Activated CD8-positive, alpha-beta memory T cell treated with anti-CD3 and anti-CD28 coated beads, Interleukin-2, amount 10 ng/mL, durations not matched to agents 7 days and 5 days (primary cell): ENCODE measurements around the gene HEPHL1. TPM values are rescaled to one million over a fixed set of nuclear protein-coding genes. Genes with fewer than 3 reads are reported as not detected.

Source experiments
- ATAC-seq: fragments of 150-1000 bp; cut with Tn5 transposase; one replicate; pipeline ENCODE4 v1.10.0; 2021; ENCODE audit warnings: moderate library complexity
- CTCF ChIA-PET: fragments of 350-600 bp; sonication (Branson Sonifier 250); formaldehyde crosslinking; loops from one replicate; lab custom pipeline; 2021; ENCODE audit warnings: antibody characterized with exemption; lab: Charles Lee
- DNase-seq: peaks from one replicate; pipeline ENCODE4 v3.0.0-alpha.2; 2020
- H3K27ac Mint-ChIP-seq: one replicate; pipeline ENCODE4 v1.8.0; 2021; ENCODE audit warnings: mild to moderate bottlenecking, mixed read lengths
- H3K27me3 Mint-ChIP-seq: one replicate; pipeline ENCODE4 v1.8.0; 2021; ENCODE audit warnings: mixed read lengths
- H3K36me3 Mint-ChIP-seq: one replicate; pipeline ENCODE4 v1.8.0; 2021; ENCODE audit warnings: mild to moderate bottlenecking, mixed read lengths
- H3K4me1 Mint-ChIP-seq: one replicate; pipeline ENCODE4 v1.8.0; 2021; ENCODE audit warnings: mixed read lengths
- H3K4me3 Mint-ChIP-seq: one replicate; pipeline ENCODE4 v1.8.0; 2021; ENCODE audit warnings: mild to moderate bottlenecking, moderate library complexity, mixed read lengths
- H3K9me3 Mint-ChIP-seq: one replicate; pipeline ENCODE4 v1.8.0; 2022; ENCODE audit warnings: low read depth, mixed read lengths
- total RNA-seq, 2 experiments: library from RNA; stranded (reverse); gene quantifications; one replicate each; pipeline ENCODE4 v1.2.3, GENCODE V29; 2021

The HEPHL1 gene
- total RNA-seq, 2 experiments from 2014 or later = not detected

DNA sequence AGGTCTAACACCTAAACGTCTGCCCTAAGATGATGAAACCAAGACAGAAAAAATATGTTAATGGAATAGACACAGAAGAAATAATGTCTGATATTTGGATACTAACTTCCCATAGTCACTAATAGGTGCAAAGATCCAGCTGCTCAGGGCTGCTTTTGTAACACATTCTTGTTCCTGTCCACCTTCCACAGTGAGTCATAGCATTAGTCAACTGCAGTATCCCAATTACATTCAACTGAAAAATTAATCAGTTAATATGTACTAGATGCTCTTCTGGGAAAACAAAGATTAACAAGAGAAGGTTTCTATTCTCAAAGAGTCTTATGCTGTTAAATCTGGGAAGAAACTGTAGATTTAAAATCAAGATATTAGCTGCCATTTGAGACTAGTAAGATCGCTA, 47.6 kb downstream of the HEPHL1 start:
- H3K9me3 Mint-ChIP-seq = no peaks in the 10 kb centered on the region
- H3K36me3 Mint-ChIP-seq = no peaks in the 10 kb centered on the region
- DNase-seq (no peak), ATAC-seq (no peak)
- H3K4me1 Mint-ChIP-seq = no peaks in the 10 kb centered on the region
- CTCF ChIA-PET = no interaction called here
- no peak overlapping the region for H3K27ac Mint-ChIP-seq
- peaks cover 2% of the 10 kb centered on the region for H3K27me3 Mint-ChIP-seq
- H3K4me3 Mint-ChIP-seq = no peak overlapping the region

DNA sequence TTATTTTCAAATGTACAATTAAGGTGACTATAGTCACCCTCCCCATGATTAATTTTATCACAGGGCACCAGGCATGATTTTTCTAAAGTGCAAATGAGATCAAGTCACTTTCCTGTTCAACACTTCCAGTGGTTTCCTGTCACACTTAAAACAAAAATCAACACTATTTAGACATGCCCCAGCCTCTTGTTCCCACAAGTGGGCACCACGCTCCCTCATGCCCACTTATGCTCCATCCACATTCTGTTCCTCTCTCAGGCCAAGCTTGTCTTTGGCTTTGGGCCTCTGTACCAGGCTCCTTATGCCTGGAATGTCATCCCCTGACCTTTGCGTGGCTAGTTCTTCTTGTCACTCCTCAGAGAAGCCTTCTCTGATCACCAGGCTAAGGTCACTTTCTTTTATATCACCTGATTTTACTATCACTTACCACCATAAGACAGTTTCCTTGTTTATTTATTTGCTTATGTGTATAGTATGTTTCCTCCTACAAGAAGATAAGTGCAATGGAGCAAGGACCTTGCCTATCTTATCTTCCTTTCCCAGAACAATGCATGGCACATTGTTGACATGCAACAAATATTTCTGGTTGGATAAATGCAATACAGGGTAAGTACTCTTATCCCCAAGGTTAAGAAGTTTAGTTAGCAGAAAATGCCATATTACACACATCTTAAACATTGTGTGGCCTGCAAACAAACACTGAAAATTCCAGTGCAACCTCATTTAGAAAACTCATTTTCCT, 56.6 kb downstream of the HEPHL1 start:
- Mint-ChIP-seq H3K9me3 (no peaks in the 10 kb centered on the region), H3K4me1 (no peaks in the 10 kb centered on the region), H3K36me3 (no peaks in the 10 kb centered on the region), H3K27ac (no peak overlapping the region), H3K4me3 (no peak overlapping the region), H3K27me3 (peaks cover 21% of the 10 kb centered on the region)
- ATAC-seq (no peak), DNase-seq (no peak)
- CTCF ChIA-PET = no interaction called here

DNA sequence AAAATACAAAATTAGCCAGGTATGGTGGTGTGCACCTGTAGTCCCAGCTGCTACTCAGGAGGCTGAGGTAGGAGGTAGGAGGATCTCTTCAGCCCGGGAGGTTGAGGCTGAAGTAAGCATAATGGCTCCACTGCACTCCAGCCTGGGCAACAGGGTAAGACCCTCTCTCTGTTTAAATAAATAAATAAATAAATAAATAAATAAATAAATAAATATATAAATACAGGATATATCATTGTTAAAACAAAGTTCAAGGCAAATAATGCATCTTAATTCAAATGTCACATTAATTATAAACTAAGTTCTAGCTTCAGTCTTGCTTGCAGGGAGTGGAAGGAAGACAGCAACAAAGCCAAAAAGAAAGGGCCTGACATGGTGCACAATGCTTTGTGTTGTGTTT, 63.0 kb downstream of the HEPHL1 start:
- DNase-seq (no peak), ATAC-seq (no peak)
- Mint-ChIP-seq H3K9me3 (no peaks in the 10 kb centered on the region), H3K27me3 (peaks cover 26% of the 10 kb centered on the region), H3K4me3 (no peak overlapping the region), H3K27ac (no peak overlapping the region), H3K4me1 (no peaks in the 10 kb centered on the region), H3K36me3 (no peaks in the 10 kb centered on the region)
- CTCF ChIA-PET = no interaction called here

DNA sequence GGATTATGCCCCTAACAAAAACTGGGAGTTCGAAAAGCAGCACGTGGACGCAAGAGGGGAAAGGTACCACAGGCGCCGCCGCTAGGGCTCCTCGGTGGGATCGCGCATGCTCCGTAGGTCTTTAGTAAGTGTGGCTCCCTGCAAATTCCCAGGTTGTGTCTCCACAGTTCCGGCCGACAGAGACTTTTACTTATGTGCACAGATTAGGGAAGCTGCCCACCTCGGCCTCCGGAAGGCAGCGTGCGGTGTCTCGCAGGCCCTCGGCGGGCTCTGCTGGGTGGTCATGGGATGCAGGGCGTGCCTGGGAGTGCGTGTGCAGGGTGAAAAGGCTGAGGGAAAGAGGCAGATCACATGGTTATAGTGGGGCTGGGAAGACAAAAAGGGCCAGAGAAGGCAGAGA, 67.8 kb downstream of the HEPHL1 start:
- Mint-ChIP-seq H3K4me1 (no peaks in the 10 kb centered on the region), H3K36me3 (no peaks in the 10 kb centered on the region), H3K4me3 (no peak overlapping the region), H3K9me3 (no peaks in the 10 kb centered on the region), H3K27me3 (peaks cover 7% of the 10 kb centered on the region), H3K27ac (no peak overlapping the region)
- no peak for ATAC-seq
- no peak for DNase-seq
- CTCF ChIA-PET = no interaction called here

DNA sequence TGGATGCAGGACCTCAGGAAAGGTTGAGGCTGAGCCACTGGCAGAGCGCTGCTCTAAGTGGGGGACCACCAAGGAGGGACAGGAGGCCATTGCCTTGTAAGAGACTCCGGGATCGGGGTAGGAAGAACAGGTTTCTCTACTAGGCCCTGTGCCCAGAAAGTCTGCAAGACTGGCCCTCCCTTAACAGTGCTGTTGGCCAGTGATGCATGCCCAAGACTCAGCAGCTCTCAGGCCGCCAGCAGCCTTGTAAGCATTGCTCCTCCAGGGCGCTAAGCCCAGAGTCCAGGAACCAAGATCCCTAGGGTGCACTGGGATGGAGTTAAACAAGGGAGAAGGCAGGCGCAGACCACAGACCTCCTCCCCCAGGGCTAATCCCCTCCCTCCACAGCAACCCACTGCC, 68.2 kb downstream of the HEPHL1 start:
- Mint-ChIP-seq H3K36me3 (no peaks in the 10 kb centered on the region), H3K4me1 (no peaks in the 10 kb centered on the region), H3K27me3 (peaks cover 7% of the 10 kb centered on the region), H3K9me3 (no peaks in the 10 kb centered on the region), H3K27ac (no peak overlapping the region), H3K4me3 (no peak overlapping the region)
- CTCF ChIA-PET = no interaction called here
- no peak for DNase-seq
- ATAC-seq = no peak

DNA sequence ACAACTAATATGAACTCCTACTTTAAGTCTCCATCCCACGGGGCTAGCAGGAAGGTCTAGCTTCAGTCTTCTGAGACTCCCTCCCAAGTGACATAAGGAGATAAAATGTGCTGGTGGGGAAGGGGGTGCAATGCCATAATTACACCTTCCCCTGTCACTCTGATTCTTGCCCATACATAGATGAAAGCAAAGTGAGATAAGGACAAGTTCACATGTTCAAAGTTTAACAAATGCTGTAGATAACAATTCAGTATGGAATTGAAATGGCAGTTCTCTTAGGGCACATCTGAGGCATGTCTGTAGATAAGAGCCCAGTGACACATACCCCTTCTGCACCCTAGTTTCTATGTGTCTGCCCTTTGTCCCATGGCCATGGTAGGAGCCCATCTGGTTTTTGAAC, 69.2 kb downstream of the HEPHL1 start:
- ATAC-seq (no peak), DNase-seq (no peak)
- H3K4me3 Mint-ChIP-seq = no peak overlapping the region
- H3K4me1 Mint-ChIP-seq = no peaks in the 10 kb centered on the region
- no peak overlapping the region for H3K27ac Mint-ChIP-seq
- H3K9me3 Mint-ChIP-seq = no peaks in the 10 kb centered on the region
- CTCF ChIA-PET = no interaction called here
- H3K36me3 Mint-ChIP-seq = no peaks in the 10 kb centered on the region
- peaks cover 5% of the 10 kb centered on the region for H3K27me3 Mint-ChIP-seq

DNA sequence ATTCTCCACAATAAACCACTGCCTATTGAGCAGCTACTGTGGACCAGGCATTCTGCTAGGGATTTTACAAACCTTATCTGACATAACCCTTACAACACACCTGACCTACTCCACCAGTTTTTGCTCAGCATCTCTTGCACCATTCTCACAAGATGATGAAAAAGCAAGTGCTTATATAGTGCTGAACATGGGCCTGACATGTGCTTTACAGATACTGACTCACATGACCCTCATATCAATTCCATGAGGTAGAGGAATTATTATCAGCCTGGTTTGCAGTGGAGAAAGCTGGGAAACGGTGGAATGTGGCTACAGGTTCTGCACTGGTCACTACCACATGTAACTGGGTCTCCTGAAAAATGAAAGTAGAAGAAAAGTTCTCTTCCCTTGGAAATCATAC, 69.9 kb downstream of the HEPHL1 start:
- CTCF ChIA-PET = no interaction called here
- DNase-seq (no peak), ATAC-seq (no peak)
- no peaks in the 10 kb centered on the region for H3K36me3 Mint-ChIP-seq
- no peak overlapping the region for H3K27ac Mint-ChIP-seq
- no peak overlapping the region for H3K4me3 Mint-ChIP-seq
- H3K4me1 Mint-ChIP-seq = no peaks in the 10 kb centered on the region
- H3K27me3 Mint-ChIP-seq = peaks cover 8% of the 10 kb centered on the region
- H3K9me3 Mint-ChIP-seq = no peaks in the 10 kb centered on the region

DNA sequence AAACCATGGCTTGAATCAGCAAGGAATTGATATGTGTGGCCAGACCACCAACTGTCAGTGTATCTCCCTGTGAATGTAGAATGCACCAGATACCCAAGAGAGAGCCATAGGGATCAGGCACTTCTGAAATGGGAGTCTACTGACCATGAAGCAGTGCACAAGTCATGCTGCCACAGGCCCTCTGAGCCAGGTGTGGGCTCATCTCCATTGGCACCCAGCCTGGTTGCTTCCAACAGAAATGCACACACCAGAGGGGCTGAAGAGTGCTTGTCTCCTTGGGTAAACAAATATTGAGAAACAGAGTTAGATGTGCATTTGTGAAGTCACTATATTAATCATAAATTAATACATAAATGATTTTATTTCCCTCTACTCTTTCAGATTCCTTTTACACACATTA, 79.1 kb downstream of the HEPHL1 start:
- DNase-seq = no peak

DNA sequence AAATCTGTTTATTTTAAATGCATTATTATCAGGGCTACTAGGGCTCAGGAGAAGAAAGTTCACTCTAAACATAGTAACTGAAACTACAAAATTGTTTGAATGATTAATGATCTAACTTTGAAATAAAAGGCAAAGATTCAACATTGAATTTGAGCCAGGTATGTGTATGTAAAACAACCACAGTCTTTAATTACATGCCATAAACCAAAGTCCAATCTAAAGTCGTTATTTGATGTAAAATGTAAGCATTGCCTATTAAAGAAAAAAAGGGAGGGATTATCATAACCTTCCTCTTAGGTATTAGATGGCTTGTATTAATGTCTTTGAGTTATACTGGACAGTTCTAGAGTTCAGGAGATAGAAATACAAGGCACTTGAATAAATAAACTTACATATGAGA, 82.3 kb downstream of the HEPHL1 start:
- DNase-seq (no peak), ATAC-seq (no peak)
- no peaks in the 10 kb centered on the region for H3K36me3 Mint-ChIP-seq
- H3K9me3 Mint-ChIP-seq = no peaks in the 10 kb centered on the region
- no peak overlapping the region for H3K4me3 Mint-ChIP-seq
- peaks cover 7% of the 10 kb centered on the region for H3K27me3 Mint-ChIP-seq
- H3K4me1 Mint-ChIP-seq = no peaks in the 10 kb centered on the region
- H3K27ac Mint-ChIP-seq = no peak overlapping the region
- CTCF ChIA-PET = no interaction called here

More for the DNA sequence above, 79.1 kb downstream of the HEPHL1 start:
- Mint-ChIP-seq H3K36me3 (no peaks in the 10 kb centered on the region), H3K9me3 (no peaks in the 10 kb centered on the region), H3K4me3 (no peak overlapping the region), H3K4me1 (no peaks in the 10 kb centered on the region), H3K27ac (no peak overlapping the region), H3K27me3 (peaks cover 6% of the 10 kb centered on the region)
- no peak for ATAC-seq
- CTCF ChIA-PET = no interaction called here

DNA sequence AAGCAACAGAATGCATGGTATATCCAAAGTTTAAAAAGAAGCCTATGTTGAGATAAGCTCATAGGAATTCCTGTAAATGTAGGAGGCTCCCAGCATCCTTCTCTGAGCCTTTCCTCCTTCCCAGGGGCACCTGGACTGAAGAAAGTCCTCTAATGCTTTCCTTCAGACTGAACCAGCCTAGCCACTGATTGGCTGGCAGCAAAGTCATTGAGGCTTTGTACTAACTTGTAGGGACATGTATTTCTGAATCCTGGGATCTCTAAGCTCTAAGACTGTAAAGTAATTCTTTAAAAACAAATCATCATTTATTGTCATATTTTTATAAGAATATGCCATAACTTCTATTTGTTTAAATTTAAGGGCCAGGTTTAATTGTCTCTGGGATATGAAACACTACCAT, 83.6 kb downstream of the HEPHL1 start:
- no peak for DNase-seq
- Mint-ChIP-seq H3K27ac (no peak overlapping the region), H3K4me3 (no peak overlapping the region), H3K36me3 (no peaks in the 10 kb centered on the region), H3K4me1 (no peaks in the 10 kb centered on the region), H3K27me3 (peaks cover 13% of the 10 kb centered on the region), H3K9me3 (no peaks in the 10 kb centered on the region)
- CTCF ChIA-PET = no interaction called here
- no peak for ATAC-seq

DNA sequence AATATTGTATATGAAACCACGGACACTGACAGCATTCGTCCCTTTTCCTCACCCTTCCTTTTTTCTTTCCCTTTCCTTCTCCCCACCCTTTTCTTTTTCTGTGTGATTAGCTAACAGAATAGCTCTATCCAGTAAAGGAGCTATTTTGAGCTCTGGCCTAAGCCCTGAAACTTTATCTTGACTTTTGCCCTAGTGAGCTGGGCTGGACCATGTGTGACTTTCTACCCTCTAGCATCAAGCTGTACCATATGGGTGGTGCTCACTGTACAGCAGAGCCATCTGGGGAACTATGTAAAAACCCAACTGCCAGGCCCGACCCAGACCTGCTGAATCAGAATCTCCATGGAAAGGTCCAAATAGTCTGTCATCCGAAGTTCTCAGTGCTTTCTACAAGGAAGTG, 85.6 kb downstream of the HEPHL1 start:
- Mint-ChIP-seq H3K36me3 (no peaks in the 10 kb centered on the region), H3K4me1 (no peaks in the 10 kb centered on the region), H3K27ac (no peak overlapping the region), H3K27me3 (peaks cover 19% of the 10 kb centered on the region), H3K9me3 (no peaks in the 10 kb centered on the region), H3K4me3 (no peak overlapping the region)
- ATAC-seq (no peak), DNase-seq (no peak)
- CTCF ChIA-PET = no interaction called here

DNA sequence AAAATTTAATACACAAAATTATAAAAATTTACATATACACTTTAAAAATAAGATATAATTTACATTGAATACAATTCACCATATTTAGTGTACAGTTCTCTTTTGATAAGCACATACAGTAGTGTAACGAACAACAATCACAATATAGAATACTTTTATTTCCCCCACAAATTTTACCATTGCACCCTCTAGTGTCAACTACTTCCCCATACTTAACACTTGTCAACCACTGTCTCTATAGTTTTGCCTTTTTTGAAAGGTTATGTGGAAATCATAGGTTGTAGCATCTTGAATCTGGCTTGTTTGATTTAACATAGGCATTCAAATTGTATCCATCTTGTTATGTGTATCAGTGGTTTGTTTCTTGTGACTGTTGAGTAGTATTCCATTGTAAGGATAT, 86.2 kb downstream of the HEPHL1 start:
- Mint-ChIP-seq H3K9me3 (no peaks in the 10 kb centered on the region), H3K4me3 (no peak overlapping the region), H3K36me3 (no peaks in the 10 kb centered on the region), H3K4me1 (no peaks in the 10 kb centered on the region), H3K27me3 (peaks cover 20% of the 10 kb centered on the region), H3K27ac (no peak overlapping the region)
- ATAC-seq (no peak), DNase-seq (no peak)
- CTCF ChIA-PET = no interaction called here

DNA sequence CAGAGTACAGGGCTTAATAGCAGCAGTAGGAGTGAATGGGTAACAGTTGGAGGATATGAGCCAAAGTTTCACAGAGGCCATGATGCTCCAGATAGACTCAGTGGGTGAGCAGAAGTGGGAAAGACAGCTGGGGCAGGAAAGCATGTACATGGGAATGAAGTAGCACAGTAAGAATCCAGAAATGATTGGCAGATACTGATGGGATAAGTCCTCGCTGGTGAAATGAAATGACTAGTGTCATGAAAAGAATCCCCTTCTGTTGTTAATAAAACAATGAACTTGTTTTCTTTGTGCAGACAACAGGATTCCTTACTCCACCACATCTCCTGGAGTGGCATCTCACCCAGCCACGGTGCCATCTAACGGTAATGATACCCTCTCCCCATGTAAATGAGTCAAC, 90.1 kb downstream of the HEPHL1 start:
- ATAC-seq (no peak), DNase-seq (no peak)
- Mint-ChIP-seq H3K27ac (no peak overlapping the region), H3K4me1 (no peaks in the 10 kb centered on the region), H3K4me3 (no peak overlapping the region), H3K27me3 (peaks cover 33% of the 10 kb centered on the region), H3K36me3 (no peaks in the 10 kb centered on the region), H3K9me3 (no peaks in the 10 kb centered on the region)
- CTCF ChIA-PET = no interaction called here

DNA sequence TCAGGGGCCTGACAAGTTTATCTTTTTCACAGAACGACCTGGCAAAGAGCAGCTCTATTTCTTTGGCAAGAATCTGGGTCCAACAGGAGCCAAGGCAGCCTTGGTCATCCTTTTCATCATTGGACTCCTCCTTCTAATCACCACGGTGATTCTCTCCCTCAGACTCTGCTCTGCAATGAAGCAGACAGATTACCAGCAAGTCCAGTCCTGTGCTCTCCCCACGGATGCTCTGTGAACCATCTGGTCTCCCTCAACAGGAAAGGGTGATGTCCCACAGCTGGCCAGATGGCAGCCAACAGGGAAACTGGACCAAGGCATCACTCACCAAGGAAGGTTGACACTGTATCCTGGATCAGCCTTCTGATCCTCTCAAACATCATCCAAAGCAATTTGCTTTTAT, 90.5 kb downstream of the HEPHL1 start:
- CTCF ChIA-PET = no interaction called here

More for the DNA sequence above, 90.5 kb downstream of the HEPHL1 start:
- Mint-ChIP-seq H3K9me3 (no peaks in the 10 kb centered on the region), H3K36me3 (no peaks in the 10 kb centered on the region), H3K4me3 (no peak overlapping the region), H3K4me1 (no peaks in the 10 kb centered on the region), H3K27me3 (peaks cover 33% of the 10 kb centered on the region), H3K27ac (no peak overlapping the region)
- no peak for DNase-seq
- no peak for ATAC-seq
